Activated CD4-positive, alpha-beta T cell treated with anti-CD3 and anti-CD28 coated beads for 36 hours (primary cell): ENCODE measurements around the gene GNAS. TPM values are rescaled to one million over a fixed set of nuclear protein-coding genes. Genes with fewer than 3 reads are reported as not detected.

Experiments used
- ATAC-seq: fragments of 200-7000 bp; cut with Tn5 transposase; one replicate; pipeline ENCODE4 v1.10.0; 2021; ENCODE audit warnings: mild to moderate bottlenecking, moderate library complexity
- CTCF ChIA-PET: fragments of 350-600 bp; sonication (Branson Sonifier 250); formaldehyde crosslinking; loops from one replicate; lab custom pipeline; 2021; ENCODE audit warnings: antibody characterized with exemption; lab: Charles Lee
- POLR2A ChIA-PET: fragments of 350-600 bp; sonication (Branson Sonifier 250); formaldehyde crosslinking; loops from one replicate; lab custom pipeline; 2021; ENCODE audit warnings: antibody characterized with exemption, inconsistent platforms; lab: Charles Lee
- DNase-seq: peaks from one replicate; pipeline ENCODE4 v3.0.0-alpha.2; 2020
- H3K27ac Mint-ChIP-seq: one replicate; pipeline ENCODE4 v1.8.0; 2021; ENCODE audit warnings: mixed read lengths
- H3K27me3 Mint-ChIP-seq: one replicate; pipeline ENCODE4 v1.8.0; 2021; ENCODE audit warnings: mixed read lengths
- H3K36me3 Mint-ChIP-seq: one replicate; pipeline ENCODE4 v1.8.0; 2021; ENCODE audit warnings: low read depth, mixed read lengths
- H3K4me1 Mint-ChIP-seq: one replicate; pipeline ENCODE4 v1.8.0; 2021; ENCODE audit warnings: mixed read lengths
- H3K4me3 Mint-ChIP-seq: one replicate; pipeline ENCODE4 v1.8.0; 2021; ENCODE audit warnings: mild to moderate bottlenecking, moderate library complexity, mixed read lengths
- H3K9me3 Mint-ChIP-seq: one replicate; pipeline ENCODE4 v1.8.0; 2021; ENCODE audit warnings: low read depth, mixed read lengths
- intact Hi-C, 2 experiments: fragments of 100-400 bp; cut with DNase I in 1 of 2; cut with micrococcal nuclease in 1 of 2; formaldehyde crosslinking; loops; one replicate each; pipeline versions ENCODE4 v1.14.2 to v1.15.1; 2022 to 2024; cut with DNase I, micrococcal nuclease
- total RNA-seq, 2 experiments: library from RNA; stranded (reverse); gene quantifications; one replicate each; pipeline ENCODE4 v1.2.3, GENCODE V29; 2021

Gene GNAS
- total RNA-seq, 2 experiments from 2014 or later, result 713 to 965 TPM

GRCh38 chr20:58851969-58852458 is 502 bp upstream of the GNAS start:
- no peaks in the 10 kb centered on the region for H3K36me3 Mint-ChIP-seq
- ATAC-seq (no peak), DNase-seq (no peak)
- peaks cover 46% of the 10 kb centered on the region for H3K27me3 Mint-ChIP-seq
- POLR2A ChIA-PET, result interaction anchor here (0.6 to 0.7 kb wide), 2 partner anchors 31 to 47 kb away, joined by 3 to 4 read pairs; no protein-coding TSS in a partner anchor
- CTCF ChIA-PET, result interaction anchor here (0.6 to 1.1 kb wide), 7 partner anchors 9 to 401 kb away, joined by 3 to 5 read pairs (median 4); partner anchors contain the start of gene STX16
- H3K9me3 Mint-ChIP-seq, result no peaks in the 10 kb centered on the region
- no peak overlapping the region for H3K27ac Mint-ChIP-seq
- intact Hi-C loops, result loop anchor here (1.0 to 5.0 kb wide), 5 partner anchors 34 to 615 kb away; partner anchors contain the start of gene STX16 (in 1 of the 2)
- peak overlapping the region; percentile 77 for H3K4me3 Mint-ChIP-seq
- peaks cover 27% of the 10 kb centered on the region for H3K4me1 Mint-ChIP-seq

DNA sequence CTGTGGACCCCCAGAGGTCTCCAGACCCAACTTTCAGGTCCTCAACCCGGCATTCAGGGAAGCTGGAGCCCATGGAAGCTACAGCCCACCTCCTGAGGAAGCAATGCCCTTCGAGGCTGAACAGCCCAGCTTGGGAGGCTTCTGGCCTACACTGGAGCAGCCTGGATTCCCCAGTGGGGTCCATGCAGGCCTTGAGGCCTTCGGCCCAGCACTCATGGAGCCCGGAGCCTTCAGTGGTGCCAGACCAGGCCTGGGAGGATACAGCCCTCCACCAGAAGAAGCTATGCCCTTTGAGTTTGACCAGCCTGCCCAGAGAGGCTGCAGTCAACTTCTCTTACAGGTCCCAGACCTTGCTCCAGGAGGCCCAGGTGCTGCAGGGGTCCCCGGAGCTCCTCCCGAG is 950 bp downstream of the GNAS start:
- ATAC-seq (no peak), DNase-seq (no peak)
- Mint-ChIP-seq H3K4me1 (peaks cover 14% of the 10 kb centered on the region), H3K4me3 (no peak overlapping the region), H3K9me3 (no peaks in the 10 kb centered on the region), H3K36me3 (no peaks in the 10 kb centered on the region), H3K27ac (no peak overlapping the region), H3K27me3 (peaks cover 48% of the 10 kb centered on the region)
- ChIA-PET POLR2A (no interaction called here), CTCF (interaction anchor here (0.6 to 0.9 kb wide), 3 partner anchors 202 to 354 kb away, joined by 3 to 4 read pairs (median 3); partner anchors contain the start of gene STX16)
- intact Hi-C loops, result loop anchor here (5.0 kb wide), 2 partner anchors 201 to 616 kb away; partner anchors contain the start of gene STX16 (in 1 of the 2)

DNA sequence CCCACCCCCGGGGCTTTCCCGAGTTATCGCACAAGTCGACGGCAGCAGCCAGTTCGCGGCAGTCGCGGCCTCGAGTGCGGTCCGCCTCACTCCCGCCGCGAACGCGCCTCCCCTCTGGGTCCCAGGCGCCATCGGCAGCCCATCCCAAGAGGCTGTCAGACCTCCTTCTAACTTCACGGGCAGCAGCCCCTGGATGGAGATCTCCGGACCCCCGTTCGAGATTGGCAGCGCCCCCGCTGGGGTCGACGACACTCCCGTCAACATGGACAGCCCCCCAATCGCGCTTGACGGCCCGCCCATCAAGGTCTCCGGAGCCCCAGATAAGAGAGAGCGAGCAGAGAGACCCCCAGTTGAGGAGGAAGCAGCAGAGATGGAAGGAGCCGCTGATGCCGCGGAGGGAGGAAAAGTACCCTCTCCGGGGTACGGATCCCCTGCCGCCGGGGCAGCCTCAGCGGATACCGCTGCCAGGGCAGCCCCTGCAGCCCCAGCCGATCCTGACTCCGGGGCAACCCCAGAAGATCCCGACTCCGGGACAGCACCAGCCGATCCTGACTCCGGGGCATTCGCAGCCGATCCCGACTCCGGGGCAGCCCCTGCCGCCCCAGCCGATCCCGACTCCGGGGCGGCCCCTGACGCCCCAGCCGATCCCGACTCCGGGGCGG is 1.6 kb downstream of the GNAS start:
- ChIA-PET CTCF (interaction anchor here (0.6 to 0.9 kb wide), 3 partner anchors 203 to 353 kb away, joined by 3 to 4 read pairs (median 3); partner anchors contain the start of gene STX16), POLR2A (no interaction called here)
- Mint-ChIP-seq H3K27ac (no peak overlapping the region), H3K36me3 (no peaks in the 10 kb centered on the region), H3K9me3 (no peaks in the 10 kb centered on the region), H3K4me1 (peaks cover 14% of the 10 kb centered on the region), H3K4me3 (peak overlapping the region; percentile 30), H3K27me3 (peaks cover 48% of the 10 kb centered on the region)
- ATAC-seq (no peak), DNase-seq (no peak)
- intact Hi-C loops, result loop anchor here (5.0 kb wide), 2 partner anchors 202 to 617 kb away; partner anchors contain the start of gene STX16 (in 1 of the 2)

DNA sequence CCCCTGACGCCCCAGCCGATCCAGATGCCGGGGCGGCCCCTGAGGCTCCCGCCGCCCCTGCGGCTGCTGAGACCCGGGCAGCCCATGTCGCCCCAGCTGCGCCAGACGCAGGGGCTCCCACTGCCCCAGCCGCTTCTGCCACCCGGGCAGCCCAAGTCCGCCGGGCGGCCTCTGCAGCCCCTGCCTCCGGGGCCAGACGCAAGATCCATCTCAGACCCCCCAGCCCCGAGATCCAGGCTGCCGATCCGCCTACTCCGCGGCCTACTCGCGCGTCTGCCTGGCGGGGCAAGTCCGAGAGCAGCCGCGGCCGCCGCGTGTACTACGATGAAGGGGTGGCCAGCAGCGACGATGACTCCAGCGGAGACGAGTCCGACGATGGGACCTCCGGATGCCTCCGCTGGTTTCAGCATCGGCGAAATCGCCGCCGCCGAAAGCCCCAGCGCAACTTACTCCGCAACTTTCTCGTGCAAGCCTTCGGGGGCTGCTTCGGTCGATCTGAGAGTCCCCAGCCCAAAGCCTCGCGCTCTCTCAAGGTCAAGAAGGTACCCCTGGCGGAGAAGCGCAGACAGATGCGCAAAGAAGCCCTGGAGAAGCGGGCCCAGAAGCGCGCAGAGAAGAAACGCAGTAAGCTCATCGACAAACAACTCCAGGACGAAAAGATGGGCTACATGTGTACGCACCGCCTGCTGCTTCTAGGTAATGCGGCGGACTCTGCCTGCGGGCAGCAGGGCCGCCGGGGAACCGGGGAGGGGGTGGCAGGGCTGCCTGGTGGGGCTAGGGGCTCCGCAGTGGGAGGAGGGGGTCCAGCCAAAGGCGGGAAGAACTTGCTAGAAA is 2.3 kb downstream of the GNAS start:
- Mint-ChIP-seq H3K4me3 (peak overlapping the region; percentile 21), H3K36me3 (no peaks in the 10 kb centered on the region), H3K27ac (no peak overlapping the region), H3K27me3 (peaks cover 40% of the 10 kb centered on the region), H3K9me3 (no peaks in the 10 kb centered on the region), H3K4me1 (peaks cover 7% of the 10 kb centered on the region)
- CTCF ChIA-PET, result no interaction called here
- POLR2A ChIA-PET, result no interaction called here
- intact Hi-C loops, result loop anchor here (5.0 kb wide), 2 partner anchors 203 to 618 kb away; partner anchors contain the start of gene STX16 (in 1 of the 2)
- DNase-seq (peak; percentile 16), ATAC-seq (no peak)

DNA sequence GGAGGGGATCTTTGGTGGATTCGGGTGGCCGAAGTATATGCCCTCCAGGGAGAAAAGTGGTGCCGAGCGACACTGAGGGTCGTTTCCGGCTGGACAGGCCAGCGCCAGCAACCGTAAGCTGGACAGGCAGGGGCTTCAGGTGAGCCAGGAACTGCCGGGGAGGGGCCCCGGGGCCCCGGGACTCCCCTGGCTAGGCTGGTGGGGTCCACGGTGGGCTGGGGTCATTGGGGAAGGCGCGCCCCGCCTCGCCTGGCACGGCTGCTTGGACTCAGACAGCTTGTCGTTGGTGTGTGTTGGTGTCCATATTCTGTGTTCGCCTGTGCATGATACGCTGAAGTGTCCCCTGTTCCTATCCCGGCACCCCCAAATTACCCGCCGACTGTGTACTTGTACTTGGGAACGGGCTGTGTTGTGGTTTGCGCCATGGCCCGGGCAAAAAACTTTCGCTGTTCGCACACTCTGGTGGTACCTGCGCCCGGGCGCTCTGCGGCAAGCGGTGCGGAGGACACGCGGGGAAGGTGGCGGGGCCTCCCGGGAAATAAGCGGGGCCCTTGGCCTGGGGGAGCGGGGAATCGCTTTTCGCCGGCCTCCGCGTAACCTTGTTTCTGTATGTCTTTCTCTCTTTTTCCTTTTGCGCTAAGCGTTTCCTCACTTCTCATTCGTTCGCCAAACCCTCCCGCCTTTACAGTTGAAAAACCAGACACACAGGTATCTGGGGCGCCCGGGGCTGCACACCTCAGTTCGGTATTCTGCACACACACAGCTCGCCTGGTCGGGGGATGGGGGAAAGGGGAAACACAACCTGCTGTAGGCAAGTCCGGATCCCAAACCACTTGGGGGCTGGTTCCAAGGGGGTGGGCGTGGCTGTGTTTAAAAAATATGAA is 3.2 kb downstream of the GNAS start:
- no peak overlapping the region for H3K4me3 Mint-ChIP-seq
- ChIA-PET CTCF (no interaction called here), POLR2A (no interaction called here)
- H3K27me3 Mint-ChIP-seq, result peaks cover 39% of the 10 kb centered on the region
- H3K36me3 Mint-ChIP-seq, result no peaks in the 10 kb centered on the region
- ATAC-seq, result no peak
- intact Hi-C loops, result no loop called here
- H3K27ac Mint-ChIP-seq, result no peak overlapping the region
- DNase-seq, result no peak
- H3K9me3 Mint-ChIP-seq, result no peaks in the 10 kb centered on the region
- H3K4me1 Mint-ChIP-seq, result peaks cover 7% of the 10 kb centered on the region

DNA sequence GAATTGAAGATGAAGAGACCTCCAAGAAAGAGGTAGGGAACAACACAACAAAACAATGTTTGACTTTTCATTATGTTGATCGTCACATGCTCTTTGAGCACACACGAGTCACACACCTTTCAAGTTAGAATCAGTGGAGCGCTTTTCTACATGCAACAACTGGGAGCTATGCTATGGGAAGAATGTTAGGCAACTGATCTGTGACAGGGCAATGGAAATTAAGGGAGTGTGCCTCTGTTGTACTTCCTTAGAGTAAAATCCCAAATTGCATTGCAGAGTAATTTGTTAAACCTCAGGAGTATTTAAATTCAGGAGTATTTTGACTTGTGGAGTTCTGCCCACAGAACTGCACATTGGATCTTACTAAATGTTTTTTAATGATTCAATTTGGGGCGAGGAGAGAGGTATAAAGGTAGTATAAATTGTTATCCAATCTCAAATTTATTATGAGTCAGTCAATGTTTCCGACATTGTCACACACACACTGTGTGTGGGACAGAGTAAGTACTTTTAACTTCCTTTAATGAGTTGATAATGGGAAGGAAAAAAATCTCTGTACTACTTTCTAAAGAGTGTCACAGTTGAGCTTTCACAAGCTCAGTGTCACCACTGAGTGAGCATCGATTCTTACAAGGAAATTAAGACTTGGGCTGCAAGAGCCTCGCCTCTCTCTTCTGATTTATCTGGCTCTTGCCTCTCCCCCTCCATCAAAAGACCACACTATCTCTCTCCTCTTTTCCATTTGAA is 10.7 kb downstream of the GNAS start:
- intact Hi-C loops, result loop anchor here in 1 of 2 experiments (10.0 kb wide), 1 partner anchor 632 kb away; no protein-coding TSS in a partner anchor
- ATAC-seq (no peak), DNase-seq (no peak)
- Mint-ChIP-seq H3K27ac (no peak overlapping the region), H3K4me1 (no peaks in the 10 kb centered on the region), H3K4me3 (no peak overlapping the region), H3K27me3 (peaks cover 10% of the 10 kb centered on the region), H3K36me3 (no peaks in the 10 kb centered on the region), H3K9me3 (no peaks in the 10 kb centered on the region)
- POLR2A ChIA-PET, result no interaction called here
- CTCF ChIA-PET, result interaction anchor here (0.6 to 1.2 kb wide), 6 partner anchors 10 to 489 kb away, joined by 3 to 4 read pairs (median 3); no protein-coding TSS in a partner anchor

GRCh38 chr20:58864346-58864745 is 11.8 kb downstream of the GNAS start:
- Mint-ChIP-seq H3K36me3 (no peaks in the 10 kb centered on the region), H3K27ac (no peak overlapping the region), H3K27me3 (peaks cover 8% of the 10 kb centered on the region), H3K4me1 (no peaks in the 10 kb centered on the region), H3K9me3 (no peaks in the 10 kb centered on the region), H3K4me3 (no peak overlapping the region)
- ChIA-PET POLR2A (no interaction called here), CTCF (interaction anchor here (0.6 to 1.2 kb wide), 3 partner anchors 9 to 334 kb away, joined by 3 read pairs; no protein-coding TSS in a partner anchor)
- intact Hi-C loops, result loop anchor here in 1 of 2 experiments (10.0 kb wide), 1 partner anchor 630 kb away; no protein-coding TSS in a partner anchor
- no peak for DNase-seq
- ATAC-seq, result no peak

DNA sequence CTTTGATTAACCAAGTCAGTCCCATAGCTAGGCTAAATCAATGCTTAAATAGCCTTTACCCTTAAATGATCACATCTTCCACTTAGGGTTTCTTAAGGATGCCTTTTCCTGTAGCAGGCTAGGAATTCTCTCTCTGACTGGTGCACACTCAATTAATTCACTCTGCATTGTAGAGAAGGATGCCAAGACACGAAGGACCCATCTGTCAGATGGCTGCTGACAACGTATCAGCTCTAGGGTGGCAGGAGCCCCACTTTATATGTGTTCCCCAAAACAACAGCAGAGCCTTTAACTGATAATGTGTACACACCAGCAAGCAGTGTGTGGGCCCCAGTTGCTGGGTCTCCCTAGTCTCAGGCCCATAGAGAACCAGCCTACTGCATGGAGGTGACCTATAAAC is 13.3 kb downstream of the GNAS start:
- ChIA-PET CTCF (interaction anchor here (0.6 kb wide), 1 partner anchor 15 kb away, joined by 3 read pairs; the partner anchor contains the start of gene GNAS-AS1), POLR2A (no interaction called here)
- Mint-ChIP-seq H3K27ac (no peak overlapping the region), H3K4me1 (peaks cover 9% of the 10 kb centered on the region), H3K36me3 (no peaks in the 10 kb centered on the region), H3K9me3 (no peaks in the 10 kb centered on the region), H3K4me3 (no peak overlapping the region), H3K27me3 (peaks cover 6% of the 10 kb centered on the region)
- intact Hi-C loops, result loop anchor here (5.0 to 10.0 kb wide), 2 partner anchors 629 to 631 kb away; no protein-coding TSS in a partner anchor
- no peak for ATAC-seq
- no peak for DNase-seq

GRCh38 chr20:58867211-58867610 is 14.7 kb downstream of the GNAS start:
- peaks cover 3% of the 10 kb centered on the region for H3K27me3 Mint-ChIP-seq
- H3K27ac Mint-ChIP-seq, result no peak overlapping the region
- no peaks in the 10 kb centered on the region for H3K36me3 Mint-ChIP-seq
- ATAC-seq (no peak), DNase-seq (no peak)
- CTCF ChIA-PET, result interaction anchor here (0.6 to 2.0 kb wide), 13 partner anchors 9 to 538 kb away, joined by 3 to 8 read pairs (median 3); no protein-coding TSS in a partner anchor
- H3K4me3 Mint-ChIP-seq, result no peak overlapping the region
- POLR2A ChIA-PET, result interaction anchor here (0.6 kb wide), 2 partner anchors 12 to 64 kb away, joined by 3 read pairs; no protein-coding TSS in a partner anchor
- peaks cover 11% of the 10 kb centered on the region for H3K4me1 Mint-ChIP-seq
- no peaks in the 10 kb centered on the region for H3K9me3 Mint-ChIP-seq
- intact Hi-C loops, result loop anchor here (5.0 to 10.0 kb wide), 2 partner anchors 628 to 630 kb away; no protein-coding TSS in a partner anchor
